Uterus (tissue), 4 donors: Measurements from ENCODE around the gene DNAH17. TPM values are rescaled to one million over a fixed set of nuclear protein-coding genes. Genes with fewer than 3 reads are reported as not detected.

Experiments
- DNase-seq, 2 donors: peaks; one replicate each; pipeline ENCODE4 v3.0.0-alpha.2; 2019 to 2020
- H3K27ac ChIP-seq, 2 donors: fragments of 200-600 bp; sonication (generic); 1 replicate in 1 of 2; 2 replicates in 1 of 2; pipeline ENCODE4 v1.5.1; 2016 to 2018
- H3K27me3 ChIP-seq, 2 donors: fragments of 200-600 bp; sonication (generic); one replicate each; pipeline ENCODE4 v1.5.1; 2018 to 2019; ENCODE audit warnings: control low read depth in 1 of 2
- H3K36me3 ChIP-seq, 2 donors: fragments of 200-600 bp; sonication (generic); one replicate each; pipeline ENCODE4 v1.5.1; 2019; ENCODE audit warnings: control low read depth in 1 of 2
- H3K4me1 ChIP-seq, 2 donors: fragments of 200-600 bp; sonication (generic); one replicate each; pipeline ENCODE4 v1.5.1; 2018 to 2019; ENCODE audit warnings: control low read depth in 1 of 2
- H3K4me3 ChIP-seq, 2 donors: fragments of 200-600 bp; sonication (generic); 1 replicate in 1 of 2; 2 replicates in 1 of 2; pipeline ENCODE4 v1.5.1; 2018 to 2019; ENCODE audit warnings: mild to moderate bottlenecking in 1 of 2
- H3K9me3 ChIP-seq, 2 donors: fragments of 200-600 bp; sonication (generic); one replicate each; pipeline ENCODE4 v1.5.1; 2019; ENCODE audit warnings: control low read depth in 1 of 2
- POLR2A ChIP-seq, 2 donors: fragments of 450-650 bp; IDR thresholded peaks; one replicate each; pipeline ENCODE4 v1.6.1; 2016; ENCODE audit warnings: antibody characterized with exemption in 2 of 2, mild to moderate bottlenecking in 1 of 2, moderate library complexity in 1 of 2
- intact Hi-C: fragments of 100-400 bp; cut with DNase I; formaldehyde crosslinking; loops from one replicate; pipeline ENCODE4 v1.15.1; 2023; ENCODE audit warnings: low total_unique reads
- total RNA-seq, 4 donors: library from RNA; depleted of rRNA in 3 of 4; stranded (reverse); fragments of >200 nt in 3 of 4; gene quantifications; one replicate each; pipeline versions ENCODE4 v1.1.0 to v1.2.4, GENCODE V29; 2014 to 2023
- TF ChIP-seq, protein P1 (sequence below), 4 experiments: fragments of 200-600 bp in 2 of 4; fragments of 450-650 bp in 2 of 4; sonication (generic) in 2 of 4; IDR thresholded peaks; one replicate each; pipeline ENCODE4 v1.5.1; 2016 to 2019; ENCODE audit warnings: antibody characterized with exemption in 4 of 4, mild to moderate bottlenecking in 2 of 4, moderate library complexity in 1 of 4
- donor health status: DM: yes; HTN: yes; CAD: no.

Gene DNAH17
- total RNA-seq, 4 donors from 2014 or later: 0.03 to 1.1 TPM; not detected in 2

DNA sequence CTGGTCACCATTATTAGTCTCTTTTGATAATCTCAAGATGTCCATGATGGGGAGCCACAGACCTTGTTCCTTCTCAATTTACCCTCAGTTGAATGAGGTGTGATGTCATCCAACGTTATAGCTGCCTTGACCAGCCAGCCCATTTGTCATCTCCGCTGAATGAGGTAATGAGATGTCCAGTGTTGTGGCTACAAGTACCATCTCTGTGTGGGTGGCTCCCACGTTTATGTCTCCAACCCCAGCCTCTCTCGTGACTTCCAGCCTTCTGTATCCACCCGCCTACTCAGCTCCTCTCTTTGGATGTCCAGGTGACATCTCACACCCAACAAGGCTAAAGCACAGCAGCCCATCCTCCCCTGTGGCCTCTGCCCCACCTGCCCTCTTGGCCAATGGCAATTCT lies 18.2 kb downstream of the DNAH17 start:
- no peaks in the 10 kb centered on the region for H3K36me3 ChIP-seq
- no peak overlapping the region for H3K4me3 ChIP-seq
- no peaks in the 10 kb centered on the region for H3K4me1 ChIP-seq
- H3K27ac ChIP-seq: no peak overlapping the region
- TF ChIP-seq POLR2A (IDR thresholded peaks at IDR 0.05): no peak
- TF ChIP-seq, protein P1, sequence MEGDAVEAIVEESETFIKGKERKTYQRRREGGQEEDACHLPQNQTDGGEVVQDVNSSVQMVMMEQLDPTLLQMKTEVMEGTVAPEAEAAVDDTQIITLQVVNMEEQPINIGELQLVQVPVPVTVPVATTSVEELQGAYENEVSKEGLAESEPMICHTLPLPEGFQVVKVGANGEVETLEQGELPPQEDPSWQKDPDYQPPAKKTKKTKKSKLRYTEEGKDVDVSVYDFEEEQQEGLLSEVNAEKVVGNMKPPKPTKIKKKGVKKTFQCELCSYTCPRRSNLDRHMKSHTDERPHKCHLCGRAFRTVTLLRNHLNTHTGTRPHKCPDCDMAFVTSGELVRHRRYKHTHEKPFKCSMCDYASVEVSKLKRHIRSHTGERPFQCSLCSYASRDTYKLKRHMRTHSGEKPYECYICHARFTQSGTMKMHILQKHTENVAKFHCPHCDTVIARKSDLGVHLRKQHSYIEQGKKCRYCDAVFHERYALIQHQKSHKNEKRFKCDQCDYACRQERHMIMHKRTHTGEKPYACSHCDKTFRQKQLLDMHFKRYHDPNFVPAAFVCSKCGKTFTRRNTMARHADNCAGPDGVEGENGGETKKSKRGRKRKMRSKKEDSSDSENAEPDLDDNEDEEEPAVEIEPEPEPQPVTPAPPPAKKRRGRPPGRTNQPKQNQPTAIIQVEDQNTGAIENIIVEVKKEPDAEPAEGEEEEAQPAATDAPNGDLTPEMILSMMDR (IDR thresholded peaks at IDR 0.05): no peak
- no peaks in the 10 kb centered on the region for H3K9me3 ChIP-seq
- intact Hi-C loops: no loop called here
- H3K27me3 ChIP-seq: no peaks in the 10 kb centered on the region
- no peak for DNase-seq

DNA sequence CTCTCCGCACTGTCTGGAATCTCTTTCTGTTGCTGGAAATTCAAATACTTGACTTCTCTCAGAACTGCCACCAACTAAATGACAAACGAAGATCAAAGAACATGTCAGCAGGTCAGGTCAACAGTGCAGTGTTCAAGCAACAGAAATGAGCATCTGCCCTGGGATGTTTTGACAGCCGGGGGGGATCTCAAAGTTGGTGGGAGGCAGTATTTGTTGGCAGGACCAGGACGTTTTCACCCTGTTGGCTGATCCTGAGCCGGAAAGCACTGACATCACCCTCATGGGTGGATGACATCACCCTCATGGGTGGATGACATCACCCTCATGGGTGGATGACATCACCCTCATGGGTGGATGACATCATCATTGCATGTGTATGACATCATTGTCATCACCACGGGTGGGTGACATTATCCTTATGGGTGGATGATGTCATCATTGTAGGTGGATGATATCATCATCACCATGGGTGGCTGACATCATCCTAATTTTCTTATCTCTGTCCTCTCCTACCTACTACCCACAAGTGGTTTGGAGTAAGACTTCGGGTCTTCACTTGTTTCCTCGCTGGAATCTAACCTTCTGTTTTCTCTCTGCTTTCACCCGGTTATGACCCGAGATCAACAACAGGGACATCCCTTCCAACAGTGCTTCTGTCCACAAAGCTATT lies 18.9 kb downstream of the DNAH17 start:
- no peak for DNase-seq

DNA sequence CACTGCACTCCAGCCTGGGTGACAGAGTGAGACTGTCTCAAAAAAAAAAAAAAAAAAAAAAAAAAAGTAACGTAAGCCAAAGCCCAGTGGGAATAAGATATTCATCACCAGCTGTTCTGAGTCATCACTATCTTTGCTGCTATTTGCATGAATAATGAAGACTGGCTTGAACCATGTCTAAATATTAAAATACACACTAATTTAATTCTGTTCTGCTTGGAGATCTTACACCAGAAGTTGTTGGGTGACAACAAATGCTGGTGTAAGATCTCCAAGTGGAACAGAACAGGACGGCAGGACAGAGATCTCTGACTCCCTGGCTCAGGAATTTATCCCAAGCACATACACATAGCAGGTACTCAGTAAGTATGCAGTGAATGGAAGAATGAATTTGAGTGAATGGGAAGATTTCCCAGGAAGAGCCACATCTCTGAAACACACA lies 19.6 kb downstream of the DNAH17 start:
- intact Hi-C loops: no loop called here
- TF ChIP-seq, protein P1 (IDR thresholded peaks at IDR 0.05): no peak
- TF ChIP-seq POLR2A (IDR thresholded peaks at IDR 0.05): no peak
- Histone ChIP-seq H3K36me3 (no peaks in the 10 kb centered on the region), H3K27ac (no peak overlapping the region), H3K27me3 (no peaks in the 10 kb centered on the region), H3K4me3 (no peak overlapping the region), H3K4me1 (no peaks in the 10 kb centered on the region), H3K9me3 (no peaks in the 10 kb centered on the region)
- DNase-seq: no peak

More for the DNA sequence above, 18.9 kb downstream of the DNAH17 start:
- TF ChIP-seq, protein P1 (IDR thresholded peaks at IDR 0.05): no peak
- no peak for TF ChIP-seq POLR2A (IDR thresholded peaks at IDR 0.05)
- Histone ChIP-seq H3K4me3 (no peak overlapping the region), H3K27ac (no peak overlapping the region), H3K4me1 (no peaks in the 10 kb centered on the region), H3K9me3 (no peaks in the 10 kb centered on the region), H3K36me3 (no peaks in the 10 kb centered on the region), H3K27me3 (no peaks in the 10 kb centered on the region)
- intact Hi-C loops: no loop called here

DNA sequence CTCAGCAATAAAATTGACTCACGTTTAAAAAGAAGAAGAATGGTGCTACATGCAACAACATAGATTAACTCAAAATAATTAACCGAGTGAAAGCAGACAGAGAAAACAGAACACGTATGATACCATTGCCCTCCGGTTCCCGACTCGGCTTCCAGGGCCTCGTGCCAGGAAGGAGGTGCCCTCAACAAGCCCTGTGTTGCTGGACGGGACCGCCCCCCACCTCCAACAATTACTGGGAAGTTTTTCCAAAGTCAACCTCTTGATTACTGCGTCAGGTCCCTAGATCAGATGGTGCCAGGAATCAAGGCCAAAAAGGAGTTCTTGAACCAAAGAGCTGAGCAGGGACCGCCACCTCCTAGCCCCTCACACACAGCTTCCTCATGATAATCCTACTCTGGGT lies 20.4 kb downstream of the DNAH17 start:
- Histone ChIP-seq H3K36me3 (no peaks in the 10 kb centered on the region), H3K27ac (no peak overlapping the region), H3K9me3 (no peaks in the 10 kb centered on the region), H3K4me3 (no peak overlapping the region), H3K4me1 (no peaks in the 10 kb centered on the region), H3K27me3 (no peaks in the 10 kb centered on the region)
- intact Hi-C loops: no loop called here
- DNase-seq: no peak
- TF ChIP-seq, protein P1 (IDR thresholded peaks at IDR 0.05): no peak
- no peak for TF ChIP-seq POLR2A (IDR thresholded peaks at IDR 0.05)

DNA sequence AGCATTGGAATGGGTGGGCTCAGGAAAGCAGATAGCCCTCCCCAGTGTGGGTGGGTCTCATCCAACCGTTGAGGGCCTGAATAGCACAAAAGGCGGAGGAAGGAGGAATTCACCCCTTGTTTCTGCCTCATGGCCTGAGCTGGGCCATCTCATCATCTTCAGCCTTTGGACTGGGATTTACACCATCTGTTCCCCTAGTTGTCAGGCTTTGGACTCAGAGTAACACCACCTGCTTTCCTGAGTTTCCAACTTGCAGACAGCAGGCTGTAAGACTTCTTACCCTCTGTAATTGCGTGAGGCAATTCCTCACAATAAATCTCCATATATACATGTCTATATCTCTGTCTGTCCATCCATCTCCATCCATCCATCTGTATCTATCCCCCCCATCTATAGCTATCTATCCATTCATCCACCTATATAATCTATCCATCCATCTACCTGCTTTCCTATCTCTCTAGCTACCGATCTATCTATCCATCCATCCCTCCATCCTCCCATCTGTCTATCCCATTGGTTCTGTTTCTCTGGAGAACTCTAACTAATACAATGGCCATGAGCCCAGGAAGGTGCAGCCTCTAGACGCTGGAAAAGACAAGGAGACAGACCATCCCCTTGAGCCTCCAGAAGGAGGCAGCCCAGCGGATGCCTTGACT lies 21.3 kb downstream of the DNAH17 start:
- no peak for DNase-seq
- no peaks in the 10 kb centered on the region for H3K9me3 ChIP-seq
- TF ChIP-seq POLR2A (IDR thresholded peaks at IDR 0.05): no peak
- TF ChIP-seq, protein P1 (IDR thresholded peaks at IDR 0.05): no peak
- no peak overlapping the region for H3K27ac ChIP-seq
- no peaks in the 10 kb centered on the region for H3K4me1 ChIP-seq
- intact Hi-C loops: no loop called here
- no peaks in the 10 kb centered on the region for H3K27me3 ChIP-seq
- H3K4me3 ChIP-seq: no peak overlapping the region
- H3K36me3 ChIP-seq: no peaks in the 10 kb centered on the region
